ENCODE measurements around the gene NFYB.
"Not testable (repeated sequence)": the region's sequence is repeated elsewhere in the genome, so short reads cannot be mapped to it uniquely, and the experiment has no call there.

NFYB gene

DNA sequence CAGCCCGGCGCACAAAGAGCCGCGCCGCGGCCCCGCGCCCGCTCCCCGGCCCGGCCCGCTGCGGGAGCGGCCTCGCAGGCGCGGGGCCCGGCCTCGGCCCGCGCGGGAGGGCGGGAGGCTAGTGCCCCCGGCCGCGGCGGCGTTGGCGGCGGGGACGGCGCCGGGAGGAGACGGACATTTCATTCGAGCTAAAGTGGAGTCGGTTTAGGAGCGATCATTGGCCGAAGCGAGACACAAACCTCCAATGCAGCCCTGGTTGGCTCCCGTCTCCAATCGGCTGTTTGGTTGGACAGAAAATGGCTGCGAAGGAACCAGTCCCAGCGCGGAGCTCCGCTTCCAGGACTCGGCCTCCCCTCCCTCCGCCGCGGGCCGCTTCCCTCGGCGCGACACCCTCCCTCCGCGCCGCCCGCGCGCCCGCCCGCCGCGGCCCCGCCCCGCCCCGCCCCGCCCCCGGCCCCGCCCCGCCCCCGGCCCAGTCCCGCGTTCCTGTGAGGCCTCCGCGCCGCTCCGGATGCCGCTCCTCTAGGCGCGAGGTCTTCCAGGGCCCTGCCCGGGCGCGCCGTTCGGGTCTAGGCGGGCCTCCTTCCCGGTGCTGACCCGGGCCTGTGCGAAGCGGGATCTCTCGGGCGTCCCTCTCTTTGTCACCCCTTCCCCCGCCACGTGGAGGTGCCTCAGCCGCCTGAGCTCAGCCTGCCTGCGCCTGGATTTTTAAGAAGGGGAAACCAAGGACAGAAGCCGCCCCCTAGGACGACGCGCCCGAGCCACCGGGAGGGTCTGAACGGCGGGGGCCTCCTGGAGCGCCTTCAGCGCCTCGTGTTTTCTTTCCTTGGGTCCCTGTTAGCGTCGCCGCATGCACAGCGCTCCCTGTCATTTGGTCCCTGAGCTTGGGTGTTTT, at the start of gene NFYB:
Gene NFYB (minus strand): TSS at position 309 of the 895 bp plus-strand sequence. CDS start 2,757 bp downstream, outside the sequence.
- DNase-seq (ENCODE audit: low read depth in 2 of 2) = peak; percentile 86 to 91

GRCh38 chr12:104187446-104188155, 49.6 kb upstream of the NFYB start:
- no peak for DNase-seq (ENCODE audit: low read depth in 2 of 2)

DNA sequence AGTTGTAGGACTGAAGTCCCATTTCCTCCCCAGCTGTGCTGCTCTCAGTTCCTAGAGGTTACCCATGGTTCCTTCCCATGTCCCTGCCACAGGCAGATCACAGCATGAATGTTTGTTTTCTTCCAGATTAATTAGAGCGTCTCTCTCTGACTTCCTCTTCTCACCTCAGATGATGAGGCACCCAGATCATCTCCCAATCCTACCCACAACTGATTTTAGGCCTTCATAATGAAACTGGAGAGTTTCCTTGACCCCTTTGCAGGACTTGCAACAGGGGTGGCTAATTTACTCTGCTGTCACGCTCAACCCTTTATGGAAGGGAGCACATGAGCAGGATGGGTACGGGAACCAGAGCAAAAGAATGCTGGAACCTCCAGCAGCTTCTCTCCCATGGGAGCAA, 45.4 kb upstream of the NFYB start:
- no peak for DNase-seq (ENCODE audit: low read depth in 2 of 2)

GRCh38 chr12:104182621-104183378, 44.8 kb upstream of the NFYB start:
- no peak for DNase-seq (ENCODE audit: low read depth in 2 of 2)

DNA sequence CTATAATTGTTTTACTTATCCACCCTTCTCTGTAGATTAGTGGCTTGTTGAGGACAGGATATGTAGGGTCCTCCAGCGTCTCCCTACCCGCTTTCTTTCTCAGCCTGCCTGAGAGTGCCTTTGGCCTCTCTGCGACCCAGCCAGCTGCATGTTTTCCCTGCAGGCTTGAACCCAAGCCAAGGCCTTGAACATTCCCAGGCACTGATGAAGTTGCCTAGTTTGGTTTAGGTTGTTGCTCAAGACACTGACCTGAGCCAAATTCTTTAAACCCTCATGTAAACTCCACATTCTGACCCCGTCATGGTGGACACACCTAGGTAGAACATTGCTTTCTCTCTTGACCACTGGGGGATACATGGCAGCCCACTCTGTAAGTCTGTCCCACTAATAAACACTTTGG, 44.1 kb upstream of the NFYB start:
- no peak for DNase-seq (ENCODE audit: low read depth in 2 of 2)

GRCh38 chr12:104181313-104181712, 43.3 kb upstream of the NFYB start:
- no peak for DNase-seq (ENCODE audit: low read depth in 2 of 2)

DNA sequence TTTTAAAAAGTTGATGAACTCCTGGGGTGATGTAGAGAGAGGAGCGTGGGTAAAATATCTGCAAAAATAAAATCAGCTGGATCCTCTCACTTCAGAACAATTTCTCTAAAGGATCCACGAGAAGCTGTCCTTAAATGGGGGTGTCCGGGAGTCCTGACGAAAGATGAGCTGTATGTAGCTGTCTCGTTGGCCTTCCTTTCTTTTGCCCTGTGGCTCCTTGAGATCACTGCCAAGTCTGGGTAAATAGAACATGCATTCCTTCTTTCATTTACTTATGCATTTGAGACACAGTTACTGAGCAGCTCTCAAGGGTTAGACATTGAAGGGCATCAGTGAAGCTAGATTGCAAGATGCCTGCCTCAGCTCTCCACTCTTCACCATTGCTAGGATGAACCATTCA, 42.4 kb upstream of the NFYB start:
- DNase-seq (ENCODE audit: low read depth in 2 of 2) = no peak

GRCh38 chr12:104177663-104178501, 39.9 kb upstream of the NFYB start:
- DNase-seq (ENCODE audit: low read depth in 2 of 2) = peak in 1 of 2 donors; percentile 7

- DNase-seq (ENCODE audit: low read depth in 2 of 2) = no peak
Observed at GRCh38 chr12:104177336-104177662, 39.3 kb upstream of the NFYB start.

DNA sequence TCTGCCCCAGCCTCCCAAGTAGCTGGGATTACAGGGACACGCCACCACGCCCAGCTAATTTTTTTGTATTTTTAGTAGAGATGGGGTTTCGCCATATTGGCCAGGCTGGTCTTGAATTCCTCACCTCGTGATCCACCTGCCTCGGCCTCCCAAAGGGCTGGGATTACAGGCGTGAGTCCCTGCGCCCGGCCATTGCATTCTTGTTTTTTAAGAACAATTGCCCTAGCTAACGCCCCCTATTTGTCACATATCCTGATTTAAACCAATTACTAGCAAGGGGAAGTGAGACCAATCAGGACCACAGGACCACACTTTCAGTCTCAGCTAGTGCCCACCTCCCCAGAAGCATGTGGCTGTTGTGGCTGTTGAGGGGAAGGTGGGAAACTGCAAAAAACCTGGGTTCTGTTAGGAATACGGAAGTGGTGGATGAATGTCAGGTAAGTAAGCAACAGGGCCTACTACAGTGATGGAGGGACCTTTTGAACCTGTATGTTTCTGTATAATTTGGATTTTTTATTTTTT, 37.8 kb upstream of the NFYB start:
- DNase-seq (ENCODE audit: low read depth in 2 of 2) = no peak

DNA sequence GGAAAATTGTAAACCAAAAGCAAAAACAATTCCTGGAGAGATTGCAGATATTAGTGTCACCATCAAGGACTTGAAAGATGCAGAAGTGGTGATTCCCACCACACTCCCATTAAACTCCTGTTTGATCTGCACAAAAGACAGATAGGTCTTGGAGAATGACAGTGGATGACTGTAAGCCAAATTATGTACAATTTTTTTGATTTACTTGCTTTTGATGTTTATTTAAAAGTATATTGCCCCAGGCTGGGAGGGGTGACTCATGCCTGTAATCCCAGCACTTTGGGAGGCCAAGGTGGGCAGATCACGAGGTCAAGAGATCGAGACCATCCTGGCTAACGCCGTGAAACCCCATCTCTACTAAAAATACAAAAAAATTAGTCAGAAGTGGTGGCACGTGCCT, 35.8 kb upstream of the NFYB start:
- not testable (repeated sequence) for DNase-seq (ENCODE audit: low read depth in 2 of 2)

- DNase-seq (ENCODE audit: low read depth in 2 of 2) = no peak
Observed at GRCh38 chr12:104172570-104172947, 34.5 kb upstream of the NFYB start.

GRCh38 chr12:104171785-104172569, 34.0 kb upstream of the NFYB start:
- no peak for DNase-seq (ENCODE audit: low read depth in 2 of 2)

- no peak for DNase-seq (ENCODE audit: low read depth in 2 of 2)
Observed at GRCh38 chr12:104168596-104168995, 30.6 kb upstream of the NFYB start.

DNA sequence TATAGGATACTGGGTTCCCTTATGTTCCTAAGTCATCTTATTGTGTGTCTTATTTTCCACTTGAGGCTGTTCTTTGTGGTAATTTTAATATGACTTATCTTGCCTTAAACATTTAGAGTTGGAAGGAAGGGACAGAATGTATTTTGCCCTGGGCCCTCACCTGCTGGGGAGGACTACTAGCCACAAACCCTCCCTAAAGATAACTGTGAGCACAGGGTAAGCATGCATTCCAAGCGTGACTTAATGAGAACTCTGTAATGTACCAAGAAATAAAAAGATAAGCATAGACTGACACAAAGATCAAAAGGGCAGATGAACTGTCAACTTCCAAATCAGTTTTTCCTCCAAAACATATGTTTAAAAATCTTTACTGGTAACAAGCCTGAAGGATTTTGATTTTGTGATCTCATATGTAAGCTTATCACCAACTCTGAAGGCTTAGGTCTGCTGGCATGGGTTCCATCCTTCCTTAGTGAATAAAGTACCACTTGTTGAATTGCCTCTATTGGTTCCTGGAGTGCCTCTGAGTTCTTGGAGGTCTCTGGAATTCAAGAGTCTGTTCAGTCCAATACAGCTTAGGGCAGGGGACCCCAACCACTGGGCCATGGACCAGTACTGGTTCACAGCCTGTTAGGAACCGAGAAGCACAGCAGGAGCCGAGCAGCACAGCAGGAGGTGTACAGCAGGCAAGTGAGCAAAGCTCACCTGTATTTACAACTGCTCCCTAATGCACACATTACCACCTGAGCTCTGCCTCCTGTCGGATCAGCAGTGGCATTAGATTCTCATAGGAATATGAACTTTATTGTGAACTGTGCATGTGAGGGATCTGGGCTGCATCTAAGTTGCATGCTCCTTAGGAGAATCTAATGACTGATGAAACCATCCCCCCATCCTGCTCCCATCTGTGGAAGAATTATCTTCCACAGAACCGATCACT, 29.8 kb upstream of the NFYB start:
- no peak for DNase-seq (ENCODE audit: low read depth in 2 of 2)

DNA sequence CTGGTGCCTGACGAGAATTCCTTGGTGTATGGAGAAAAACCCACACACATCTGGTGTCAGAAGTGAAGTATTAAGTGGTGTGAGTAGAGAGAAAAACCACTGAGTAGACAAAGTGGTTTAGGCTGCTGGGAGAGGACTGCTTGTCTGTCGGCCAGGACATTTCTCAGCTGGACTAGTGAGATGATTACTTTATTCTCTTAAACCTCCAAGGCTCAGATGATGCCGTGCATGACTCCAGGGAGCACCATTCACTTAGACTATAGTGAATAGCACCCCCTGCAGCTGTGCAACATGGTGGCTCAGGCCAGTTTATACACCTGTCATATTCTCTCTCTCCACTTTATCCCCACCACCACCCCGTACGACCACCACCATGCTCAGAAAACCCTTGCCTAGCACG, 28.5 kb upstream of the NFYB start:
- no peak for DNase-seq (ENCODE audit: low read depth in 2 of 2)

DNA sequence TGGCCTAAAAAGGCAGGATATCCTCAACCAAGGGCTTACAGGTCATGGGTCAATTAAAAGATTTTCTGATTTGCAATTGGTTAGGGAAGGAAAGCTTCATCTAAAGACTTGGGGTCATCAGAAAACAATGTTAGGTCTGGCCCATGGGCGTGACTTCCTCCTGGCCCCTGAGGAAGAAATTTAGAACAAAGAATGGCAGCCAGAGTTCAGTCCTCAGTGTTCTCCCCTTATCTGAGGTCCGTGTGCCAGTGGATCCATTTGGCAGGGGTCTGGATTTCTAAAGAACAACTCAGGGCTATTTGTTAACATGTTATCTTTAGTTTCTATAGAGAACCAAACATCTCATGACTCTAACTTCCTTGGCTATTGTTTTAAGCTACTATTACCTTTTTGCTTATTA, 27.8 kb upstream of the NFYB start:
- no peak for DNase-seq (ENCODE audit: low read depth in 2 of 2)

DNA sequence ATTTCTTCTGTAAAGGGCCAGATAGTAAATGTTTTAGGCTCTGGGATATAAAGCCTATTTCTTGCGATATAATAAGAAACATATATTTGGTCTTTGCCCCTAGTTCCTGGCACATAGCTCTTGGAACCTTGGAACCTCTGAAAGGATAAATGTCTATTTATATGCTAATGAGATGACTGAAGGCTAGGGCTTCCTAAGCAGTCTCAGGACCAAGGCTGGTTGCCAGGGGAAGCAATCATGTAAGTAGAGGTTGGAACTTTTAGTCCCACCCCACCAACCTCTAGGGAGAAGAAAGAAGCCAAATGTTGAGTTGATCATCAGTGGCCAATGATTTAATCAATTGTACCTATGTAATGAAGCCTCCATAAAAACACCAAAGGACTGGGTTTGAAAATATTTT, 26.6 kb upstream of the NFYB start:
- DNase-seq (ENCODE audit: low read depth in 2 of 2) = no peak

- DNase-seq (ENCODE audit: low read depth in 2 of 2) = no peak
Observed at GRCh38 chr12:104163631-104164030, 25.6 kb upstream of the NFYB start.

Data from stimulated activated CD4-positive, alpha-beta T cell treated with anti-CD3 and anti-CD28 coated beads, Interleukin-15, amount 100 ng/mL, for 48 hours (primary cell).